ENCODE results near the gene DELE1.

DELE1 gene

DNA sequence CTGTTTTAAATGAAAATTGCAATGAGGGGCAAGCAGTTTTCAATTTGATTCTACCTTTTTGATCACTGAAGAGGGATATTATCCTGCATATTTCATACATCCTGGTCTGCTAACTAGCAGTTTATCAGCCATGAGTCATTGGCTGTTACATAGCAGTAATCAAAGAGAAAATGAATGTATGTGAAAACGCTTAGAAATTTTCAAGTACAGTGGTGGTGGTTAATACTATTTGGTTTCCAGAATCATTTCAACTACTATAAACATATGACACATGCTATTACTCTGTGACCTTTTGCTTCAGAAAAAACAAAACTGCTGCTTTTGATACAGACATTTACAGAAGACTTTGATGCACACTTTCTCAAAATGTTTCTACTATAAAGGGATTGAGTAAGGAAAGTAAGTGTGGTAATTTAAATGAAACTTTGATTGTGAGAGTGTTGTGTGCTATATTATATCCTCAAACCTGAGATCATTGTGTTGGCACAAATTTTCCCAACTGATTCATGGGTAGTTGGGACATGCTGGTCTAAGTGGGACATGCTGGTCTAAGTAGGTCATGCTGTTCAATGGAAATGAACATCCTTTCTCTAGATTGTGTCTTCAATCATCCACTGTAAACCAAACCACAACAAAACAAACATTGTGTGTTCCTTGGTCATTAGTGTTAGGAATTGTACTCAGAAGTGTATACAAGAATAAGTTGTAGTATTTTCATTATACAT lies 50.4 kb downstream of the DELE1 start:
- Mint-ChIP-seq H3K27me3 (no peaks in the 10 kb centered on the region), H3K27ac (peak overlapping the region; percentile 89)

DNA sequence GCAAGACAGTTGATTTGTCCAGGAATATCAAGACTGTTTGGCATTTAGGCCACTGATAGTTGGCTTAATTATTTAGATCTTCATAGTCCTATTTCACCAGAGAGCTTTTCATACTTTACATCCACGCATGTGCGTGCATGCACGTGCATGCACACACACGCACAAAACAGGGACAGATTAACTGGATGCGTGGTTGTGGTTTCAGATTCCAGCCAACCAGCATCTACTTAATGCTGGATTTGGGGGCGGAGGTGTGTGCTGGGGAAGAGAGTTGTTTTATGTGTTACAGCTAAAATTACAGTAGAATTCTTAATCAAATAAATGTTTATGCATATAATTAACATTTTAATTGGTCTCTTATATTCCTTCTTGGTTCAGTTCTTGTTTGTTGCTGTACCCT lies 52.5 kb downstream of the DELE1 start:
- Mint-ChIP-seq H3K9me3 (no peaks in the 10 kb centered on the region), H3K4me1 (peaks cover 39% of the 10 kb centered on the region), H3K36me3 (peaks cover 15% of the 10 kb centered on the region), H3K4me3 (no peak overlapping the region), H3K27ac (no peak overlapping the region), H3K27me3 (no peaks in the 10 kb centered on the region)

More for the DNA sequence above, 50.4 kb downstream of the DELE1 start:
- Mint-ChIP-seq H3K9me3 (no peaks in the 10 kb centered on the region), H3K4me3 (peak overlapping the region; percentile 67), H3K36me3 (peaks cover 13% of the 10 kb centered on the region), H3K4me1 (peaks cover 56% of the 10 kb centered on the region)

DNA sequence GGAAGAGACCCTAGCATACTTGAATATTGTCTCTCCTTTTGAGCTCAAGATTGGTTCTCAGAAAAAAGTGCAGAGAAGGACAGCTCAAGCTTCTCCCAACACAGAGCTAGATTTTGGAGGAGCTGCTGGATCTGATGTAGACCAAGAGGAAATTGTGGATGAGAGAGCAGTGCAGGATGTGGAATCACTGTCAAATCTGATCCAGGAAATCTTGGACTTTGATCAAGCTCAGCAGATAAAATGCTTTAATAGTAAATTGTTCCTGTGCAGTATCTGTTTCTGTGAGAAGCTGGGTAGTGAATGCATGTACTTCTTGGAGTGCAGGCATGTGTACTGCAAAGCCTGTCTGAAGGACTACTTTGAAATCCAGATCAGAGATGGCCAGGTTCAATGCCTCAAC lies 54.7 kb downstream of the DELE1 start:
- H3K27me3 Mint-ChIP-seq = no peaks in the 10 kb centered on the region
- peaks cover 21% of the 10 kb centered on the region for H3K36me3 Mint-ChIP-seq
- H3K27ac Mint-ChIP-seq = no peak overlapping the region
- no peaks in the 10 kb centered on the region for H3K9me3 Mint-ChIP-seq
- H3K4me3 Mint-ChIP-seq = no peak overlapping the region
- H3K4me1 Mint-ChIP-seq = peaks cover 28% of the 10 kb centered on the region

DNA sequence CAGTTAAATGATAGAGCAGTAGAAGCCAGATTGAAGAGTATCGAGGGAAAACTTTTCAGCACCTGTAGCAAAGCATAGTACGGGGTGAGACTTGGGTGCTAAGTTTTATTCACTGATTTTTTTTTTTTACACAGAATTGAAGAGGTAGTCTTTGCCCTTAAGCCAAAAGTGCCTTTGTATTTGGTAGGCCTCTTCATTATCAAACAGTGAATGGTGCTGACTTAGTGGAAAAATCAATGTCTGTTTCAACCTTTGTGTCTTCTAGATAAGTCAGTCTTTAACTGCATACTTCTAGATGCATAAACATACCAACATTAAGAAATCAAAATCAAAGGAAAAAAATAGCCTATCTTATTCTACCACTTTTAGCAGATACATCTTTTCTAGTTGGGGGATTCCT lies 59.0 kb downstream of the DELE1 start:
- no peak overlapping the region for H3K4me3 Mint-ChIP-seq
- no peaks in the 10 kb centered on the region for H3K27me3 Mint-ChIP-seq
- H3K9me3 Mint-ChIP-seq = no peaks in the 10 kb centered on the region
- no peaks in the 10 kb centered on the region for H3K4me1 Mint-ChIP-seq
- H3K27ac Mint-ChIP-seq = no peak overlapping the region
- H3K36me3 Mint-ChIP-seq = peaks cover 21% of the 10 kb centered on the region

DNA sequence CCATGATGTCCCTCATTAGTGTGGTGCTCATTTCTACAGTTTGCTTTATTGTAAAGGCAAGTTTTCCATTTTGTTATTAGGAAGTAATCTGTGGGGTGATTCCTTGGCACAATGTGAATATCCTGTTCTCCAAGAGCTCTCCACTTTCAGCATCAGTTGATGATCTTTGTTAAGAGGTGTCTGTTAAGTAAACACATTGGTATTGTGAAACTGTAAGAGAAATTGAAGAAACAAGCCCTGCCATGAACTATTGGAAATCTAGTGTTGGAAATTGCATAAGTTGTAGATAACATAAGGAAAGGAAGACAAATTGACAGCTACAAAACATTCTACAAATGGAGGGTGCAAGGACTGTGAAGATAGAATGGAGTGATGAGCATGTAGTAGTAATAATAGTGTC lies 62.4 kb downstream of the DELE1 start:
- H3K36me3 Mint-ChIP-seq = peaks cover 18% of the 10 kb centered on the region
- H3K4me3 Mint-ChIP-seq = no peak overlapping the region
- no peaks in the 10 kb centered on the region for H3K27me3 Mint-ChIP-seq
- no peaks in the 10 kb centered on the region for H3K9me3 Mint-ChIP-seq
- H3K27ac Mint-ChIP-seq = peak overlapping the region; percentile 36
- no peaks in the 10 kb centered on the region for H3K4me1 Mint-ChIP-seq

DNA sequence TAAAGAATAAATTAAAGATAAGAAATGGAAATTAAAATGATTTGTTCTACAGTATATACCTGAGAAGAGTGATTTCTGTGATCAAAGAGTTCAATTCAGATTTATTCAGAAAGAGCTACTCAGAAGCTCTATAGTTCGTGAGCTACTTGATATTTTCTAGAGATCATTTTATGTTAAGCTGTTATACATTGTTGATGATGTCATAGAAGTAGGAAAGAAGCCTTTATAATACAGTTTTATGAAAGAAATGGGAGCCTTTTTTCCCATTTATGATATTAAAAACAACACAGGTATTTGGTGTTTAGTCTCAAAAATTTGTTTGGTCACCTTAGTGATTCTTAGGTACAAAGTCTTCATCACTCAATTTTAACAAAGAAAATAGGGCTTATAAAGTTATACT lies 66.0 kb downstream of the DELE1 start:
- H3K4me1 Mint-ChIP-seq = peaks cover 9% of the 10 kb centered on the region
- H3K36me3 Mint-ChIP-seq = peaks cover 25% of the 10 kb centered on the region
- no peaks in the 10 kb centered on the region for H3K9me3 Mint-ChIP-seq
- no peaks in the 10 kb centered on the region for H3K27me3 Mint-ChIP-seq
- H3K4me3 Mint-ChIP-seq = no peak overlapping the region
- H3K27ac Mint-ChIP-seq = no peak overlapping the region
